Measurements from ENCODE around the gene RACGAP1. TPM values are rescaled to one million over a fixed set of nuclear protein-coding genes. Genes with fewer than 3 reads are reported as not detected.

Gene RACGAP1
- total and polyA plus RNA-seq, 2 of the 8 experiments (the other 6 are each of a cell fraction or from before 2014, with no cell fraction given) = 18.0 to 66.3 TPM

- H3K79me1 ChIP-seq (ENCODE audit: low read depth, low read length) = no peaks in the 10 kb centered on the region
- ChIA-PET CTCF (ENCODE audit: partially characterized antibody) (interaction anchor here (0.6 to 10.7 kb wide), 6 partner anchors 9 to 133 kb away, joined by 3 to 257 read pairs (median 4); no protein-coding TSS in a partner anchor), POLR2A (ENCODE audit: partially characterized antibody) (interaction anchor here (0.7 to 1.5 kb wide), 2 partner anchors 9 to 51 kb away, joined by 3 to 5 read pairs; no protein-coding TSS in a partner anchor)
- no peak overlapping the region for H4K91ac ChIP-seq (replicated peaks; ENCODE audit: insufficient read length, low read length)
- H2AFZ ChIP-seq (ENCODE audit: low read length) = no peak overlapping the region
- DNase-seq (ENCODE audit: low read depth in 1 of 2, low spot score in 2 of 2) (no peak), FAIRE-seq (no peak)
- H2BK15ac ChIP-seq (ENCODE audit: low read length) = no peak overlapping the region
- 86% methylated on average over 7 of the region's 7 CpGs; no CpG with 5 or more reads in 1 of the 2 experiments for whole genome bisulfite sequencing, 2 experiments (ENCODE audit: extremely low coverage in 1 of 2, insufficient coverage in 1 of 2, insufficient read length in 1 of 2, insufficient replicate concordance in 2 of 2, low coverage in 1 of 2, low lambda C conversion rate in 2 of 2, missing lambda C conversion rate in 1 of 2)
- H3K27me3 ChIP-seq (replicated peaks in 1 of 4; ENCODE audit: control insufficient read depth in 3 of 4, extremely low read depth in 1 of 4, insufficient read depth in 3 of 4, low read length in 3 of 4) = peaks cover 11 to 36% (median 26%) of the 10 kb centered on the region in 4 experiments
- H3K23me2 ChIP-seq (ENCODE audit: low read depth, low read length) = peaks cover 8% of the 10 kb centered on the region; the same call in 1 of the 2 replicates
- no peak overlapping the region for H2AK5ac ChIP-seq (ENCODE audit: low read depth, low read length)
- no peak overlapping the region for H2BK20ac ChIP-seq (ENCODE audit: low read length)
- H3K4me2 ChIP-seq (ENCODE audit: insufficient read depth in 1 of 2, low read depth in 2 of 2, low read length in 2 of 2) = no peak overlapping the region
- H2BK5ac ChIP-seq (ENCODE audit: low read depth, low read length) = no peak overlapping the region
- H3K9me3 ChIP-seq (ENCODE audit: insufficient read depth in 2 of 2, low read depth in 1 of 2, low read length in 1 of 2) = no peaks in the 10 kb centered on the region
- no peak overlapping the region for H3K9ac ChIP-seq (replicated peaks in 1 of 4; ENCODE audit: extremely low read depth in 1 of 4, low read depth in 3 of 4, low read length in 3 of 4)
- H3K27ac ChIP-seq (ENCODE audit: low read depth, low read length) = no peak overlapping the region
- no peak overlapping the region for H3K23ac ChIP-seq (ENCODE audit: insufficient read length)
- H3K4ac ChIP-seq (replicated peaks; ENCODE audit: insufficient read length, low read depth, low read length) = no peak overlapping the region
- H4K20me1 ChIP-seq (replicated peaks in 1 of 2; ENCODE audit: control insufficient read depth in 1 of 2, insufficient read depth in 2 of 2, low read length in 2 of 2) = no peaks in the 10 kb centered on the region
- no peak overlapping the region for H3K4me3 ChIP-seq (ENCODE audit: extremely low read depth in 1 of 4, insufficient read depth in 2 of 4, low read depth in 3 of 4, low read length in 4 of 4)
- H3K79me2 ChIP-seq (ENCODE audit: control insufficient read depth in 1 of 2, insufficient read depth in 2 of 2, low read length in 2 of 2) = no peaks in the 10 kb centered on the region
- H3K36me3 ChIP-seq (ENCODE audit: control insufficient read depth in 2 of 4, insufficient read depth in 4 of 4, low read length in 3 of 4) = no peaks in the 10 kb centered on the region
- TF ChIP-seq ATF2 (IDR thresholded peaks at IDR 0.05; ENCODE audit: low read length) = no peak
- TF ChIP-seq NRF1 (IDR thresholded peaks at IDR 0.05; ENCODE audit: low read depth, low read length) = no peak
- TF ChIP-seq NANOG (IDR thresholded peaks at IDR 0.05; ENCODE audit: insufficient read depth, low read depth, low read length, poor library complexity, severe bottlenecking) = no peak
- H3K56ac ChIP-seq (replicated peaks; ENCODE audit: insufficient read length, low read depth, low read length) = no peak overlapping the region
- no peak overlapping the region for H3K14ac ChIP-seq (ENCODE audit: insufficient read length)
- no peak overlapping the region for H4K8ac ChIP-seq (ENCODE audit: extremely low read depth, insufficient read depth, low read length)
- H3K4me1 ChIP-seq (replicated peaks in 1 of 4; ENCODE audit: control insufficient read depth in 3 of 4, insufficient read depth in 4 of 4, low read length in 3 of 4) = peaks cover 4 to 8% (median 6%) of the 10 kb centered on the region in 4 experiments; a peak in 6 of 7 replicates
- no peak overlapping the region for H2BK12ac ChIP-seq (ENCODE audit: low read depth, low read length)
- no peak overlapping the region for H3K18ac ChIP-seq (ENCODE audit: extremely low read depth, low read length)
- H4K5ac ChIP-seq (ENCODE audit: insufficient read length, low read depth, low read length) = no peak overlapping the region
- H2BK120ac ChIP-seq (replicated peaks; ENCODE audit: low read depth, low read length) = no peak overlapping the region
These were observed 22.5 kb upstream of the RACGAP1 start for GRCh38 chr12:50047693-50048250.
